Stimulated activated CD8-positive, alpha-beta memory T cell treated with anti-CD3 and anti-CD28 coated beads, Interleukin-12 subunit alpha, Interleukin-12 subunit beta, amount 100 ng/mL, for 4 hours (primary cell): ENCODE results near the gene CUL4A.

Source experiments
- DNase-seq: peaks from one replicate; pipeline ENCODE4 v3.0.0-alpha.2; 2020; ENCODE audit warnings: low read depth

CUL4A gene

DNA sequence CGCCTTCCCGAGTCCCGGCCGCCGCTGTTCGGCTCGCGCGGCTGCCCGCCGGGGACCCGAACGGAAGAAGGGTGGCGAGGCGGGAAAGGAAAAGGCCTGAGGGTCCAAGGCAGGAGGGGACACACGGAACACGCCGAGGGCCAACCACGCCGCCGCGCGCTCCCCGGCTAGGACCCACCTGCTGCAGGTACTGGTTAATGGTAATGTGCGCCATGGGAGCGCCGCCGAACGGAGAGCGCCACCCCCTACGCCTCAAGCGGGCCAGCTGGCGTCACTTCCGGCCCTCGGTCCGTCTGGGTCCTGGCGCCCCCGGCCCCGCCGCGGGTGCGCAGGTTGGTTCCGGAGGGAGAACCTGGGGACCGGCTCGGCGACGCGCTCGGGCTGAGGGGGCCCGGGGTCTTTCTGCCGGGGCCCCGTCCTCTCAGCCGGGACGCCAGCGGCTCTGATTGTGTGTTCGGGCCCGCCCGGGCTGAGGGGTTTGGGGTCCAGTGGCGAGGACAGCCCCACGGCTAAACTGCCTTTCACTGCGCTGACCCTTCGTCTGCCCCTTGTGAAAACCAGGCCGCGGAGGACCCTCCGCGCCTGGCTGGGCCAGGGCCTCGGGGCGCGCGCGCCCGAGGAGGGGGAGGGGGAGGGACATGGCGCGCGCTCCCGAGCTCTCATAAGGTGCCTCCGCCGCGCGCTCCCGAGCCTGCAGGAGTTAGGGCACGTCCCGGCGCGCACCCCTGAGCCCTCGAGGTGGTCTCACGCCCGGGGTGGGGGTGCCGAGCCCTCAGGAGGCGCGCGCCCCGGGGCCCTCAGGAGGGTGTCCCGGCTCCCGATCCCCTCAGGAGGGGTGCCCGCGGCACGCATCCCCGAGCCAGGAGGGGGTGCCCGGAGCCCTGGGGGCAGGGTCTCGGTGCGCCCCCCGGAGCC is 735 bp upstream of the CUL4A start, which contains the start of gene PCID2:
Gene PCID2, minus strand, starts transcription at position 249 of the 915 bp plus-strand sequence. Its CDS starts 35 bp downstream, at position 214.
- peak; percentile 83 for DNase-seq

DNA sequence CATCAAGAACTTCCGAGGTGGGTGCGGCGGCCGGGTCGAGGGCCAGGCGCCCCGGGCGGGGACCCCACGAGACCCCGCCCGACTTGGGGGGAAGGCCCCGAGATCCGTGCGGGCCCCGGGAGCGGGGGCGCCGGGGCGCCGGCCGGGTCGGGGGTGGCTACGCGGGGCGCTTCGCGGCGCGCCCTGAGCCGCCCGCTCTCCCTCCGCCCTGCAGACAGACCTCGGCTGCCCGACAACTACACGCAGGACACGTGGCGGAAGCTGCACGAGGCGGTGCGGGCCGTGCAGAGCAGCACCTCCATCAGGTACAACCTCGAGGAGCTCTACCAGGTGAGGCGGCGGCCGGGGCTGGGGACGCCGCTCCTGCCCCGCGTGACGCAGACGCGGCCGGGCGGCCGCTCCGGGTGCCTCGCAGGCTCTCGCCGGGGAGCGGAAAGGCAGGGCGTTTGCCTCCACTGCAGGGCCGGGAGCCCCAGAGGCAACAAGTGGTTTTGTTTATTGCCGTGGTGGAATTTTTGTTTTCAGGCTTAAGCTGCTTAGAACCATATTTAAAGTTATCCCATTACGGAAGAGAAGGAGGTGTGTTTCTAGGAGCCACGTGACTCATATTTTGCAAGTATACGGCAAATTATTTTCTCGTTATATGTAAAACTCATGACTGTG is 477 bp downstream of the CUL4A start:
- DNase-seq, result peak; percentile 57

DNA sequence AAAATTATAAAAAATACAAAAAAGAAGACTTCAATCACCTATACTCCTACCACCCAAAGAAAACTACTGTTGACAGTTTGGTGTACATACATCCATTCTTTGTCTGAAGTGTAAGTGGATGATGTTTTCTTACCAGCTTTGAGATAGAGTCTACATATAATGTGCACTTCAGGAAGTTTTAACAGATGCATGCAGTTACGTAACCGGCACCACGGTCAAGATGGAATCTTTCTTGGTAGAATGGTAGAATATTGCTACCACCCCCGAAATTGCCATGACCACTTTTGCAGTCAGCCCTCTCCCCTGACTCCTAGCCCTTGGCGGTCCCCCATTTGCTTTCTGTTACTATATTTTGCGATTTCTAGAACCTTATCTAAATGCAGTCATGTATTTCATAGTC is 1.4 kb downstream of the CUL4A start:
- no peak for DNase-seq

DNA sequence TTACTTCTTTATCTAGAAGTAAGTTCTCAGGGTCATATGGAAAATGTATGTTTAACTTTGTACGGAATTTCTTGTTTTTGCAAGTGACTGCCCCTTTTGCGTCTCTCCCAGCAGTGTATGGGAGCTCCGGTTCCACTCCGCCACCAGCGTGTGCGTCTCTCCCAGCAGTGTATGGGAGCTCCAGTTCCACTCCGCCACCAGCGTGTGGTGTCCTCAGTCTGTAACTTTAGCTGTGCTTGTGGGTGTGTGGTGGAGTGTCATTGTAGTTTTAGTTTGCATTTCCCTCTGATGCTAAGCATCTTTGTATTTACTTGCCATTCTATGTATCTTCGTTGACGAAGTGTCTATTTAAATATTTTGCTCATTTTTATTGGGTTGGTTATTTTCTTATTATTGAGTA is 2.4 kb downstream of the CUL4A start:
- DNase-seq, result no peak

DNA sequence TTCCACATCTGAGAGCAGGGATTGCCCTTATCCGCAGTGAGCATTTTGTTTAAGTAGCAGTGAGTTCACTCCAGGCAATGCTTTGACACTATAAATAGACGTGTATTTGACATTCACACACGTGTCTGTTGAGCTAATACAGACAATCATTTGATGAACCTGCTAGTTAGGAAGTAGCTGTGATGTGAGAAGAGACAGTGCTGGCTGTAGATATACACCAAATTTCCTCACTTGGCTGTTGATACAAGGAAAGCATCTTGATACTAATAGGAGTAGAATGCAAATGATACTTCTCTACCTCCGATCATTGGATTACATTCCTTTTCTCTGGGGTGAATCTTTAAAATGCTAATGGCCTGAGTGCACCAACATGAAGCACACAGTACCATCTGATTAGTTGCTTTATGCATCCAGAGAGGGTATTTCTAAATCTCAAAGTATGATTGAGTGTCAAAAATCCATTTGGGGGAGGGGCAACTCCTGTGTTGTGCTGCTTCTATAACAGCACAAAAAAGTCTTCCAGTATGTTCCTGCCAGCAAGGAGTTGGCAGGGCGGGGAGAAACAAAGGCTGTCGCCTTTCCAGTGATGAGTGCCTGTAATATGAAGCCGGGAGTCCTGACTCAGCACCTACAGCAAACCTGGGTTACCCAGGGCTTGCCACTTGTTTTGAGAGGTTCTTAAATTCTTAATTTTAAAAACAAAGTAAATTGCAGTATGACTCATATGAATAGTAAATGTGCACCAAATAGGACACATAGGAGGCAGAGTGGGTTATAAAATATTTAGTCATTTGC is 7.0 kb downstream of the CUL4A start:
- no peak for DNase-seq

DNA sequence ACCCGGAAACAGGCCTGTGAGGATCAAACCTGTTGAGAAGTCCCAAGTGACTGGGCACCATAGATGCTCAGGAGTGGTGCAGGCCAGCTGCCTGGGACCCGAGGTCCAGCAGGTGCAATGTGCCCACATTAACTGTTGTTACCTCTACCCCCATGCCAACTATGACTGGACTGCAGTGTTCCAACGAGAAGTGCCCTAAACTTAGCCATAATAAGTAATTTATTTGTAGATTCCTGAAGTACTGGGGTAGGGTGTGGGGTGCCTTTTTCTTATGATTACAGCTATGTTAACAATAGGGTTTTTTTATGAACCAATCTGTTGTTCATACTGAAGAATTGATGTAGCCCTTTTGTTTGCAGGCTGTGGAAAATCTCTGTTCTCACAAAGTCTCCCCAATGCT is 9.2 kb downstream of the CUL4A start:
- DNase-seq, result no peak

DNA sequence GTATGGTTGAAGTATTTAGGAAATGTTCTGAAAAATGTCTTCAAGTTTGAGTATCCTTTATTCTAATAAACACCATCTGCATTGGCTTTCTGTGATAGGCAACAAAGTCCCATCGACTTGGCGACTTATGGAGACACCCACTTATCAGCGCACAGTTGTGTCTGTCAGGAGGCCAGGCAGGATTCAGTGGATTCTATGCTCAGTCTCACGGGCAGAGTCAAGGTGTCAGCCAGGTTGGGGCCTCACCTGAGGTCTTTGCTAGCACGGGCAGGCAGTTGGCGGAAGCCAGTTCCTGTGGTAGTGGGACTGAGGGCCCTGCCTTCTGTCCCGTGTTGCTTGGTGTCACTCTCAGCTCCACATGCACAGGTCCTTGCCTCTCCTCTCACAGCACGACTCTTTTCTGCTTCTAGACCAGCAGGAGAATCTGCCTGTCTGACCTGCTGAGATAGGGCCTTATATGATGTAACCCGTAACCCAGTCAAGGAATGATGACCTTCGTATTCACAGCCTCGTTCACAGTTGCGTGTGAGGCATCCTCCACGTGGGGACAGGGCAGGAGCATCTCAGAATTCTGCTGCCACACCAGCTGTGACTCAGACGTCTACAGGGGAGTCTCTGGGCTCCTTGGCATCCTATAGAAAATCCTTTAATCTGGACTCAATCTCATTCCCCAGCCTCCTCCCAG is 10.0 kb downstream of the CUL4A start:
- DNase-seq, result no peak

DNA sequence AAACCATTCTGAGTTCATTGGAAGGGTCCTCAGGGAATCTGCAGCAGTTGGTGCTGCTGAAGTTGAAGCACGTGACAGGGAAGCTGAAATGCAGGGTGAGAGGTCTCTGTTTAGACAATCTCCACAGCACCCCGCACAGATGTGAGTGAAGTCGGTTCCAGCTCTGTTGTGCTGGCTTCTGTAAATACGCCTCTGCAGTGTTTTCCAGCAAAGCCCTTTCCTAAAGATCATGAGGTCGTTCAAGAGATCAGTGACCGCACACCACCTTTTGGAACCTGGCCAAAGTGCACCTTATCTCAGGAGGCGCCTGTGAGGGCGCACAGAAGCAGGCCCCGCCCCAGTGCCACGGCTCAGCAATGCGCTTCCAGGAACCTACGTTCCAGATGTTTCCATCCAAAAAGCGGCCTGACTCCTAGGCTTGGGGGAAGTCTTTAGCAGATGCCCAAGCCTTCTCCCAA is 10.8 kb downstream of the CUL4A start:
- no peak for DNase-seq

DNA sequence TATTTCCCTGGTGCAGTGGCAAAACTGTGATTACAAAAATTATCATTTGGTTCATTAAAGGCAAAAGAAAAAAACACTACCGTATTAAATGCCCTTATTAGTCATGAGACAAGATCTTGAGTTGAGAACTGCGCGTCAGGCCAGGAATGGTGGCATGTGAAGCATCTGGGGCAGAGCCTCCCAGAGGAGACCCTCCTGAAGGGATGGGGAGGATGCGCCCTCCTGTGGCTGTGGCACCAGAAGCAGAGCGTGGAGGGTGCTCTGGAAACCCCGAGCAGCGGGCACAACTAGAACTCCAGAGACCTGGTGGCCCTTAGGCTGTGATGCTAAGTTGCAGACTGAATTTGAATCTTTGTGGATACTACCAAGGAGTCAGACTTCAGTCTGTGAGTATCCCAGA is 11.5 kb downstream of the CUL4A start:
- no peak for DNase-seq

DNA sequence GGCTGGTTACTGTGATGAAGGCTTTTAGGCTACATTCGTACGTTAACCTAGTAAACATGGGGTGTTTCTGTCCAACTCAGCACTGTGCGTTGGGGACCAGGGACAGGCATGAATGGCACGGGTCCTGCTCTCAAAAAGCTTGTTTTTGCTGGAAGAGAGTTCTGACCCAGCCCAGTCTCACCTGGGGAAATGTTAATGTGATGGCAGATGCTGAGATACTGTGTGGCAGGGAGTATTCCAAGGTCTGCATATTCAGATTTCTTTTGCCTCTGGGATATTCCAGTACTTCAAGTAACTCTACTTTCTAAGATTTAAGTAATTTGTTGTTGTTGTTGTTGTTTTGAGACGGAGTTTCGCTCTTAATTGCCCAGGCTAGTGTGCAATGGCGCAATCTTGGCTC is 13.7 kb downstream of the CUL4A start:
- no peak for DNase-seq

DNA sequence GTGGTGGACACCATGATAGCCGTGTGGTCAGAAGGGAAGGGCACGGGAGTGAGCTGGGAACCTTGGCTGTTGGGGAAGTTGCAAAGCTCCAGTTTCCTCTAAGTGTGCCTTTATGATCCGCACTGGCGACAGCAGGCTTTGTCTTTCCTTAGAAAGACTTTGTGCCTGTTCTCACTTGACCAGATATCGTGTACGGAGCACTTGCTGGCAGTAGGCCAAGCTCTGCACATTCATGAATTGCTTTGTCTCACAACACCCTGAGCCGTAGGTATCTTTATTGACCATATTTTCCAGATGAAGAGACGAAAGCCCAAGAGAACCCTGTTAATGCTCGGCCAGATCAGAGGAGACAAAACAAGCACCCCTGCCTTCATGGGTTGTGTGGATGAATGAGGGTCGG is 15.1 kb downstream of the CUL4A start:
- no peak for DNase-seq

DNA sequence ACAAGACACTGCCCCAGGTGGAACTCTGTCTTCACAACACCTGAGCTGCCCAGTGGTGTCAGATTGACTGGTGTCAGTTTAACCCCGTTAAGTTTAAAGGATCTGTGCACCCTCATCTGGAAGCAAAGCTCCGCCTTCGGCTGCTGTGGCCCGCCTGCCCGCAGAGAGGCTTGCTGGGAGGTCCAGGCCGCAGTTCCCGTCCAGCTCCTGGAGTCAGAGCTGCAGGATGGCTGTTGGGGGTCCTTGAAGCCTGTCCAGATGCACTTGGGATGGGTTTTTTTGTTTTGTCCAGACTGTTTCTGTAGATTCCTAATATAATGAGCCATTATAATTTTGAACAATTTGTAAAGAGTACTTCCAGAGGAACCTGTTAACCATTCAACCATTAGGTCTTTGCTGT is 16.1 kb downstream of the CUL4A start:
- DNase-seq, result no peak

DNA sequence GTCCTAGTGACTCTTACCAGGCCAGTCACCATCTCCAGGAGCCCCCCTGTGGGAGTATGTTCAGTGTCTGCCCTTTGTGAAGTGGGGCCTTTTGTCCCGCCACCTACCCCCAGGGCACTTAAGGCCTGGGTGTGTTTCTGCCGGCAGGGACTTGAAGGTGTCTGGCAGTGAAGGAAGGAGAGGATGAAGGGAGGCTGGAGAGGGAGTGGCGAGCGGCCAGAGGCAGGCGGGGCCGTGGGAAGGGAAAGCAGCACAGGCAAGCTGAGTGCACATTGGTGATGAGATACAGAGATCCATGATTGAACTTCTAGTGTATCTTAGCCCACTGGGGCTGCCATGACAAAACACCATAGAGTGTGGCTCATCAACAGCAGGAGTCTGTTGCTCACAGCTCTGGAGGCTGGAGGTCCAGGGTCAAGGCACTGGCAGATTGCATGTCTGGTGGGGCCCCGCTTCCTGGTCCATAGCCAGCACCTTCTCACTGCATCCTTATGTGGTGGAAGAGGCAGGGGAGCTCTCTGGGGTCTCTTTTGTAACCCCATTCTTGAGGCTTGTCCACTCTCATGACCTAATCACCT is 17.5 kb downstream of the CUL4A start:
- DNase-seq, result no peak

DNA sequence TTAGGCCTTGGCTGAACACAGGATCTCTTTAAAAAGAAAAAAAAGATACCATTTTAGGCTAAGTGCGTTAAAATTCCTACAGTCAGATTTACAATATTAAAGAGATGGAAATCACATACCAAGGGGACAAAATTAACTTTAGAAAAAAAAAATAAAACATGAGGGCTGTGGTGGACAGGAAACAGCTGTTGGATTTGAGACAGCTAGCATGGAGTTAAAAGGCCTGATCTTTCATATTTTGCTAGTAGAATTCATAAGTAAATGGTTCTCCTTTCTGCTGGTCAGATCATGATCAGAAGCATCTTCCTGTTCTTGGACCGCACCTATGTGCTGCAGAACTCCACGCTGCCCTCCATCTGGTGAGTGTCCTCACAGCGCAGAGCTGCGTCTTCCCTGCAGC is 19.7 kb downstream of the CUL4A start:
- DNase-seq, result no peak

DNA sequence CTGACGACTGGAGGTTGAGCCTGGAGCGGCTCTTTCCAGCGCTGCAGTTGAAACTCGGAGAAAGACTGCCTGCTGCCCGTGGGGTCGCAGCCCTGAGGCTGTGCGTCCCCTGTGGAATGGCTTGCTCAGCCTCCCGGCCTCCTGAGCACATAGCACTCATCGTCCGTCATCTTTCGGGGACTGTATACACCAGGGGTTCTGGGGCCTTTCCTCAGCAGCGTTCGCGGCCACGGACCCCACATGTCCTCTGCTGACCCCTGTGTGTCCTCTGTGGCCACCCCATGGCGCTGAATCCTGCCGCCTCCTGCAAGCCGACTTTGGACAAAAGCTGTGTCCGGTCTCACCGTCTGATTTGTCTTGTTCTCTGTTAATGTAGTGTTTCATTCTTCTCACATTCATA is 20.4 kb downstream of the CUL4A start:
- no peak for DNase-seq

DNA sequence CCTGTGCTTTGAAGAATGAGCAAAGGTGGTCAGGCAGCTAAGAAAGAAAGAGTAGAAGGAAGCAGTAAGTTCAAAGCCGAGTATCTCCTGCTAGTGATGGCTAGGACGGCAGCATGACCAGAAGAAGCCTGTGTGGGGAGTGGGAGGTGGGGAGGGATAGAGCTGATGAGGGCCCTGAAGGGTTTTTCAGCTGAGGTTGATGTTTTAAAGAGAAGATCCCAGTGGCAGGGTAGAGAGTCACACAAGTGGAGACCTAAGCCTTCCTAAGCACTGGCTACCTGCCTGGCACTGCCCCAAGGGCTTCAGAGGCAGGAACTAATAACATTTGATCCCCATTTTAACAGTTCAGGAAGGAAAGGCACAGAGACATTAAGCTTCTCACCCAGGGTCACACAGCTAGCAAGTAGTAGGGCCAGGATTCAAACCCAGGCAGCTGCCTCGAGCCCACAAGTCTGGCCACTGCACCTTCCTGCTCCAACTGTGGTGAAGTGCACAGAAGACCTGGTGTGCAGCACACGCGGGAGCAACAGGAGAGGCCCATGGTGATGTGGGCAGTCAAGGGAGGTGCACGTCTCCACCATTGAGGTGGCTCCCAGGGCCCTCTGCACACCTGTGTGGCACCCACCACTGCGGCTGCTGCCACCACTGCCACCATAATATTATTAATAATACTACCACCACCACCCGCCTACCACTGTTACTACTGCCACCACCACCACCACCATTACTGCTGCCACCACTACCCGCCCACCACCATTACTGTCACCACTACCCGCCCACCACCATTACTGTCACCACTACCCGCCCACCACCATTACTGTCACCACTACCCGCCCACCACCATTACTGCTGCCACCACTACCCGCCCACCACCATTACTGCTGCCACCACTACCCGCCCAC is 22.1 kb downstream of the CUL4A start:
- DNase-seq, result peak; percentile 10

DNA sequence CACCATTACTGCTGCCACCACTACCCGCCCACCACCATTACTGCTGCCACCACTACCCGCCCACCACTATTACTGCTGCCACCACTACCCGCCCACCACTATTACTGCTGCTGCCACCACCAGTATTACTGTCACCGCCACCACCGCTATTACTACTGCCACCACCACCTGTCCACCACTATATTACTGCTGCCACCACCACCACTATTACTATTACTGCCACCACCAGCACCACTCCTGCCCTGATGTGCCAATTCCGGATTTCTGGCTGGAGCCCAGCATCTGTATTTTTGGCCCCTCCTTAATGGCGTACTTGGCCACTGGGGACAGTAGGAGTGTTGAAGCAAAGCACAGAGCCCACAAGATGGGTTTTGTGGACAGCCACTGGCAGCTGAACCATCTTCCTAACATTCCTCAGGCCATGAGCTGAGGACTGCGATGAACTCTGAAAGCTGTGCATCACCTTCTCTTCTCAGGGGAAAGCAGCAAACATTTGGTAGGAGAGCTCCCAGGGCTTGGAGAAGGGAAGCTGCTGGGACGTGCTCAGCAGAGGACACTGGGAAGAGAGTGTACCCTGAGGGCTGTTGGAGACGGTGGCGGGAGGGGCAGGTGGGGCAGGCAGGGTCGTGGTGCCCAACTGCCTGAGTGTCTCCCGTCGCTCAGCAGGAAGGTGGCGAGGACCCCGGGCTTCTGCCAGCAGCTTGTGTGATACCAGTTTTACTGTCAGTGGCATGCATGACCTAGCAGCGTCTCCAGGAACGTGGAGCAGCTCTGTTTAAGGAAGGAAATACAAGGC is 23.0 kb downstream of the CUL4A start:
- no peak for DNase-seq

DNA sequence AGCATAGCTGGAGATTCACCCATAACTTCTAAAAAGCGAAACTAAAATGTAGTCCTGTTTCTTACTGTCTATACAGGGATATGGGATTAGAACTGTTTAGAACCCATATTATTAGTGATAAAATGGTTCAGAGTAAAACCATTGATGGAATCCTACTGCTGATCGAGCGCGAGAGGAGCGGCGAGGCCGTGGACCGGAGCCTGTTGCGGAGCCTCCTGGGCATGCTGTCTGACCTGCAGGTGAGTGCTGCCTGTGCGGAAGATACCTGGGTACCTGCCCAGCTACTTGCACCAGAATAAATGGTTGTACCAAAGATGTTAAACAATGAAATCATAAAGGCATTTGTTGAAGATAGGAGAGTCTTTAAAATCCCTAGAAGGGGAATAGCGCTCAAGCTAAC is 23.7 kb downstream of the CUL4A start:
- no peak for DNase-seq

DNA sequence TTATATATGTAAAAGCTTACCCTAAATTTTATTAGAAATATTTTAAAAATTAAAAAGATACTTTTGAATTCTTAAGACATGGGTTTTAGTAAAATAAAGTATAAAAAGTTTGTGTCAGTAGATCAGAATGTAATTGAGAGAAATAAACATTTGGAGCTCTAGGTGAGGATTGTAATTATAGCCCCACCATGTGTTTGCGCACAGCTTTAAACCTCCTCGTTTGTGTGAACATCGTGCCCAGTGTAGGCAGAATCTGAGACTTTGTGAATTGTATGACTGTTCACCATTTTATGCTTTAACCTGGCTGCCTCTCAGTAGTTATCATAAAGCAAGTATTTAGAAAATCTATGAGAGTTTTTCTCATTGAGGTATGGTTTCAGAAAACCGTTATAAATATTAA is 29.1 kb downstream of the CUL4A start:
- DNase-seq, result no peak

DNA sequence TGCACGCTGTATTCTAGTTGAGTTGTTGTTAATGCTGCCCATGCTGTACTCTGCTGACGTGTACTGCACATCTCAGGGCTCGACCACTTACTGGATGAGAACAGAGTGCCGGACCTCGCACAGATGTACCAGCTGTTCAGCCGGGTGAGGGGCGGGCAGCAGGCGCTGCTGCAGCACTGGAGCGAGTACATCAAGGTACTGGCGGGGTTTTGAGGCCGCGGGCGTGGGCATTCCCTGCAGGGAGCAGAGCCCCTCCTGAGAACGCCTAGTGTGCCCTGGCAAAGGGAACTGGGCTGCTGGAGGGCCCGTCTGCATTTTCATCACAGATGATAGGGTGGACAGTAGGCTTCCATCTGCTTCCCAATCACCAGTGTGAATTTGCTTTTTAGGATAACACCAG is 29.9 kb downstream of the CUL4A start:
- DNase-seq, result no peak
